ENCODE data around the gene SOX6. TPM values are rescaled to one million over a fixed set of nuclear protein-coding genes. Genes with fewer than 3 reads are reported as not detected.

The SOX6 gene
- total RNA-seq, 1 donor from 2014 or later = 13.4 TPM

- Mint-ChIP-seq H3K4me3 (ENCODE audit: unreplicated experiment) (no peak overlapping the region), H3K4me1 (ENCODE audit: unreplicated experiment) (peaks cover 6% of the 10 kb centered on the region), H3K36me3 (ENCODE audit: unreplicated experiment) (no peaks in the 10 kb centered on the region), H3K27me3 (ENCODE audit: unreplicated experiment) (no peaks in the 10 kb centered on the region), H3K9me3 (ENCODE audit: unreplicated experiment) (no peaks in the 10 kb centered on the region), H3K27ac (ENCODE audit: unreplicated experiment) (no peak overlapping the region)
- DNase-seq (ENCODE audit: extremely low spot score, unreplicated experiment) = no peak
- TF ChIP-seq CTCF (IDR thresholded peaks at IDR 0.05) = no peak
Observed at GRCh38 chr11:16312233-16312765, 44.0 kb downstream of the SOX6 start.

- no peak overlapping the region for H3K27ac Mint-ChIP-seq (ENCODE audit: unreplicated experiment)
- peaks cover 6% of the 10 kb centered on the region for H3K4me1 Mint-ChIP-seq (ENCODE audit: unreplicated experiment)
- no peak overlapping the region for H3K4me3 Mint-ChIP-seq (ENCODE audit: unreplicated experiment)
- TF ChIP-seq CTCF (IDR thresholded peaks at IDR 0.05) = no peak
- H3K27me3 Mint-ChIP-seq (ENCODE audit: unreplicated experiment) = no peaks in the 10 kb centered on the region
- no peaks in the 10 kb centered on the region for H3K9me3 Mint-ChIP-seq (ENCODE audit: unreplicated experiment)
- H3K36me3 Mint-ChIP-seq (ENCODE audit: unreplicated experiment) = no peaks in the 10 kb centered on the region
- DNase-seq (ENCODE audit: extremely low spot score, unreplicated experiment) = no peak
Observed at GRCh38 chr11:16311831-16312230, 44.5 kb downstream of the SOX6 start.

- Mint-ChIP-seq H3K36me3 (ENCODE audit: unreplicated experiment) (no peaks in the 10 kb centered on the region), H3K4me3 (ENCODE audit: unreplicated experiment) (no peak overlapping the region), H3K4me1 (ENCODE audit: unreplicated experiment) (peaks cover 10% of the 10 kb centered on the region), H3K27me3 (ENCODE audit: unreplicated experiment) (no peaks in the 10 kb centered on the region), H3K27ac (ENCODE audit: unreplicated experiment) (no peak overlapping the region), H3K9me3 (ENCODE audit: unreplicated experiment) (no peaks in the 10 kb centered on the region)
- no peak for TF ChIP-seq CTCF (IDR thresholded peaks at IDR 0.05)
- DNase-seq (ENCODE audit: extremely low spot score, unreplicated experiment) = no peak
Observed at GRCh38 chr11:16310943-16311342, 45.4 kb downstream of the SOX6 start.

GRCh38 chr11:16309226-16309625 lies 47.1 kb downstream of the SOX6 start:
- no peaks in the 10 kb centered on the region for H3K9me3 Mint-ChIP-seq (ENCODE audit: unreplicated experiment)
- H3K4me3 Mint-ChIP-seq (ENCODE audit: unreplicated experiment) = no peak overlapping the region
- no peak overlapping the region for H3K27ac Mint-ChIP-seq (ENCODE audit: unreplicated experiment)
- DNase-seq (ENCODE audit: extremely low spot score, unreplicated experiment) = no peak
- no peak for TF ChIP-seq CTCF (IDR thresholded peaks at IDR 0.05)
- no peaks in the 10 kb centered on the region for H3K36me3 Mint-ChIP-seq (ENCODE audit: unreplicated experiment)
- peaks cover 10% of the 10 kb centered on the region for H3K4me1 Mint-ChIP-seq (ENCODE audit: unreplicated experiment)
- no peaks in the 10 kb centered on the region for H3K27me3 Mint-ChIP-seq (ENCODE audit: unreplicated experiment)

- no peak for DNase-seq (ENCODE audit: extremely low spot score, unreplicated experiment)
- no peak overlapping the region for H3K27ac Mint-ChIP-seq (ENCODE audit: unreplicated experiment)
- H3K9me3 Mint-ChIP-seq (ENCODE audit: unreplicated experiment) = no peaks in the 10 kb centered on the region
- no peak for TF ChIP-seq CTCF (IDR thresholded peaks at IDR 0.05)
- peaks cover 20% of the 10 kb centered on the region for H3K4me1 Mint-ChIP-seq (ENCODE audit: unreplicated experiment)
- H3K36me3 Mint-ChIP-seq (ENCODE audit: unreplicated experiment) = no peaks in the 10 kb centered on the region
- H3K4me3 Mint-ChIP-seq (ENCODE audit: unreplicated experiment) = no peak overlapping the region
- H3K27me3 Mint-ChIP-seq (ENCODE audit: unreplicated experiment) = no peaks in the 10 kb centered on the region
Observed at GRCh38 chr11:16301462-16301861, 54.9 kb downstream of the SOX6 start.
